Measurements from ENCODE around the gene STK4.
"Not testable (repeated sequence)": the region's sequence is repeated elsewhere in the genome, so short reads cannot be mapped to it uniquely, and the experiment has no call there.

The STK4 gene

DNA sequence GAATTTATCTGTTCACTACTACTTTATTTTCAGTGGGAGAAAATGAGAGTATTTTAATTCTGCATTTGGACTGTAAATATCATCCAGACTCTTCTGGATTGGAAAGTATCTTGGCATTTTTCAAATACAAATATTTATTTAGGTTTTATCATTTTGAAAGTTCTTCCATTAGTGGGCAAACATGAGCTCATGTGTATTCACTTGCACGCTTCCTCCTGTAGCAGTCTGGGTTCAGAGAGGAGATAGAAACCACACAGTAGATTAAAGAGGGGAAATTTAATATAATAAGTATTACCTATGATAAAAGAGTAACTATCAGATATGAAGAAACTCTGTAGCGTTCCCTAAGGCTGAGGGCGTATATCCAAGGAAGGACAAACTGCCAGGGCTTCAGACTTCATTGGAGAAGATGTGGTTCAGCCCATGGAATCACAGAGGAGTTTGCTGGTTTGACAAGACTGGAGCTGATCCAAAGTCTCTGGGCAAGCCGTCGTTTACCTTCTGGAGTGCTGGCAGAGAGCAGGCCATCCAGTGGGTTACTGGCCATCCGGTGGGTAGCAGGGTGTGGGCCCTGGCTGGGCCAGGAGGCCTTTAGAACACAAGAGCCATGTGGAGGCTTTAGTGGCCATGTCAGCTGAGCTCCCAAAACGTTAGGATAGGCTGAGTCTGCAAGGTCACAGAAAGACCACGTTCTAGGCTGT is 90.3 kb downstream of the STK4 start:
- Histone ChIP-seq H3K4me3 (ENCODE audit: low read depth, low read length) (no peak overlapping the region), H3K36me3 (ENCODE audit: control insufficient read depth, insufficient read depth, low read length) (peaks cover 12% of the 10 kb centered on the region; the same call in 1 of the 2 replicates), H3K27ac (ENCODE audit: low read depth, low read length) (no peak overlapping the region), H3K9ac (ENCODE audit: low read length) (no peak overlapping the region), H3K9me3 (ENCODE audit: control insufficient read depth, insufficient read depth, low read depth, low read length) (no peaks in the 10 kb centered on the region), H3K27me3 (ENCODE audit: control insufficient read depth, insufficient read depth, low read length) (no peaks in the 10 kb centered on the region), H3K4me1 (ENCODE audit: control insufficient read depth, insufficient read depth, low read length) (0 out of 2 replicates have a peak, but pooled peaks cover 5% of the 10 kb centered on the region)

DNA sequence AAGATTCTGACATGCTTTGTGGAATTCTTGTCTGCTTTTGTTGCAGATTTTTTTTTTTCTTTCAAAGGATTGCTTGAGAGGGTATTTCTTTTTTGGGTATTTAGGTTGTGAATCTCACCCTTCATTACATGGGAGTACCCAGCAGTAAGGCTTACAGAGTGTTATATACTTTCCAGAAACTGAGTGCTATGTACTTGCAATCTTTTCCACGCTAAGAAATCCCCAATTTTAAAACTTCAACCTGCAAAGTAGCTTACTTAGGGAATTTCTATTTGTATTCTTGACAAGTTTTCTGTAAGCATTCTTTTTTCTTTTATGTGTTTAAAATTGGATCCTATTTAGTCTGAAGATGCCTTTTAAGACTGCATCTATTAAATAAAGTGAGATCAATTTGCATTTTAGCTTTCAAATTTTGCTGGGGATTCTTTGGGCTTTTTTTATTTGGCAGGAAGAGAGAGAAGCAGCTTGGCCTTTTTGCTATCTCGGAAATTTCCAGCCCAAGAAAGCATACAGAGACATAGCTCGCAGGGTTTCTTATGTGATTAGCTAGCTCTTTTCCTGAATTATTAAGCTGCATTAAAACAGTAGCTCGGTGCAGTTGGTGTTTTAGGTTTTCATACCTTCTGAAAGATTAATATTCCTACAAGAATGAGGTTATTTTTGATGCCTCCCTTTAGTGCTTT is 92.0 kb downstream of the STK4 start:
- Histone ChIP-seq H3K9me3 (ENCODE audit: control insufficient read depth, insufficient read depth, low read depth, low read length) (no peaks in the 10 kb centered on the region), H3K4me1 (ENCODE audit: control insufficient read depth, insufficient read depth, low read length) (no peaks in the 10 kb centered on the region), H3K27ac (ENCODE audit: low read depth, low read length) (no peak overlapping the region), H3K9ac (ENCODE audit: low read length) (no peak overlapping the region), H3K4me3 (ENCODE audit: low read depth, low read length) (no peak overlapping the region), H3K27me3 (ENCODE audit: control insufficient read depth, insufficient read depth, low read length) (no peaks in the 10 kb centered on the region), H3K36me3 (ENCODE audit: control insufficient read depth, insufficient read depth, low read length) (peaks cover 12% of the 10 kb centered on the region; the same call in 1 of the 2 replicates)

DNA sequence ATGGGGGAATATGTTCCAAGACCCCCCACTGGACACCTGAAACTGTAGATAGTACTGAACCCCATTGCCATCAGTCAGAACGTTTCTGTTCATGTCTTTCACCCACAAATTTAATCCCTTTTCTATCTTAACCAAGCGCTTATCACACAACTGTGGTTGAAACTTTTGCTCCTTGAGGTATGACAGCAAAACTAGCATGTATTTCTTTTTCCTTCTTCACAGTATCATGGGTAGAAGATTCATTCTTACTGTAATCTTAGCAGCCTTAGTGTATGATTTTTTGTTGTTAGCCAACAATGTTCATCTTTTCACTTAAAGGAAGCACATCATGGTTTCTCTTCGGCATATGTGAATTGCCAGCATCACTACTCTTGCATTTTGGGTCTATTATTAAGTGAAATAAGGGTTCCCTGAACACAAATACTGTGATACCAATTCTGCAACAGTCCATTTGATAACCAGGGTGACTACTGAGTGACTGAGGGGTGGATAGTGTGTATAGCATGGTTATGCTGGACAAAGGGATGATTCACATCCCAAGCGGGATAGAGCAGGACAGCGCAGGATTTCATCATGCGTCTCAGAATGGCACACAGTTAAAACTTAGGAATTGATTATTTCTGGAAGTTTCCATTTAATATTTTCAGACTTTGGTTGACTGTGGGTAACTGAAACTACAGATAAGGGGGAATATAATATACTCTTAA is 92.9 kb downstream of the STK4 start:
- no peaks in the 10 kb centered on the region for H3K27me3 ChIP-seq (ENCODE audit: control insufficient read depth, insufficient read depth, low read length)
- H3K4me1 ChIP-seq (ENCODE audit: control insufficient read depth, insufficient read depth, low read length) = no peaks in the 10 kb centered on the region
- no peaks in the 10 kb centered on the region for H3K9me3 ChIP-seq (ENCODE audit: control insufficient read depth, insufficient read depth, low read depth, low read length)
- no peak overlapping the region for H3K27ac ChIP-seq (ENCODE audit: low read depth, low read length)
- H3K9ac ChIP-seq (ENCODE audit: low read length) = no peak overlapping the region
- no peak overlapping the region for H3K4me3 ChIP-seq (ENCODE audit: low read depth, low read length)
- peaks cover 10% of the 10 kb centered on the region; the same call in 1 of the 2 replicates for H3K36me3 ChIP-seq (ENCODE audit: control insufficient read depth, insufficient read depth, low read length)

DNA sequence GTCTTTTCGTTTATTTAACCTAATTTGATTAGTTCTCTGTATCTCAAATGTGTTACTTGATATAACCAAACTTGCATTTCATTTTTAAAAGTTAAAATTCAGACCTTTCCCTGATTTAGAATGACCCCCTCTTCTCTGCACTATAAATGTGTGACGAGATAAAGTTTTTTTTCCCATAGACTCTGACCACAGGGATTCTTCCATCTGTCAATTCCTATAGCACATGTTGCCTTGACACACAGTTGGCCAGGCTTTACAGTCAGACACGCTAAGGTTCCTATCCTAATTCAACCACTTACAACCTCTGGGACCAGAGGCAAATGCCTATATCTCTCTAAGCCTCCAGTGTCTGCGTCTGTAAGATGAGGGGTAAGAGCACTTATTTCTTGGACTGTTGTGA is 94.0 kb downstream of the STK4 start:
- Histone ChIP-seq H3K4me3 (ENCODE audit: low read depth, low read length) (no peak overlapping the region), H3K36me3 (ENCODE audit: control insufficient read depth, insufficient read depth, low read length) (peaks cover 10% of the 10 kb centered on the region; the same call in 1 of the 2 replicates), H3K9me3 (ENCODE audit: control insufficient read depth, insufficient read depth, low read depth, low read length) (no peaks in the 10 kb centered on the region), H3K27ac (ENCODE audit: low read depth, low read length) (no peak overlapping the region), H3K9ac (ENCODE audit: low read length) (no peak overlapping the region), H3K4me1 (ENCODE audit: control insufficient read depth, insufficient read depth, low read length) (no peaks in the 10 kb centered on the region), H3K27me3 (ENCODE audit: control insufficient read depth, insufficient read depth, low read length) (no peaks in the 10 kb centered on the region)

DNA sequence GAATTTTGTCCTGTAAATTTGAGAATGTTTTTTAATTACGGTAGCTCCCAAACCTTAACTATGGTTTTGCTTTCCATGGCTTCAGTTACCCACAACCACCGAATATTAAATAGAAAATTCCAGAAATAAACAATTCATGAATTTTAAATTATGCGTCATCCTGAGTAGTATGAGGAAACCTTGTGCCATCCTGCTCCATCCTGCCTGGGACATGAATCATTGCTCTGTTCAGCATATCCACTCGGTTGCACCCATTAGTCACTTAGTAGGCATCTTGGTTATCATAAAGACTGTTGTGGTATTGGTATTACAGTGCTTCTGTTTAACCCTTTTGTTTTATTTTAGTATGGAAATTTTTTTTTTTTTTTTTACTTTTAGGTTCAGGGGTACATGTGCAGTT is 94.9 kb downstream of the STK4 start:
- Histone ChIP-seq H3K9ac (ENCODE audit: low read length) (no peak overlapping the region), H3K4me3 (ENCODE audit: low read depth, low read length) (no peak overlapping the region), H3K4me1 (ENCODE audit: control insufficient read depth, insufficient read depth, low read length) (no peaks in the 10 kb centered on the region), H3K9me3 (ENCODE audit: control insufficient read depth, insufficient read depth, low read depth, low read length) (no peaks in the 10 kb centered on the region), H3K36me3 (ENCODE audit: control insufficient read depth, insufficient read depth, low read length) (peaks cover 10% of the 10 kb centered on the region; the same call in 1 of the 2 replicates), H3K27me3 (ENCODE audit: control insufficient read depth, insufficient read depth, low read length) (no peaks in the 10 kb centered on the region), H3K27ac (ENCODE audit: low read depth, low read length) (no peak overlapping the region)

DNA sequence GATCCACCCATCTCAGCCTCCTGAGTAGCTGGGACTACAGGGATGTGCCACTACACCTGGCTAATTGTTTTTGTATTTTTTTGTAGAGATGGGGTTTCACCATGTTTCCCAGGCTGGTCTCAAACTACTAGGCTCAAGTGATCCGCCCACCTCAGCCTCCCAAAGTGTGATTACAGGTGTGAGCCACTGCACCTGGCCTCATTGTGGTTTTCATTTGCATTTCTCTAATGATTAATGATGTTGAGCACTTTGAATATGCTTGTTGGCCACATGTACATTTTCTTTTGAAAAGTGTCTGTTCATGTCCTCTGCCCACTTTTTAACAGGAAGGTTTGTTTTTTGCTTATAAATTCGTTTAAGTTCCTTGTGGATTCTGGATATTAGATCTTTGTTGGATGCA is 96.8 kb downstream of the STK4 start:
- H3K9ac ChIP-seq (ENCODE audit: low read length); H3K4me3 ChIP-seq (ENCODE audit: low read depth, low read length); H3K27me3 ChIP-seq (ENCODE audit: control insufficient read depth, insufficient read depth, low read length); H3K36me3 ChIP-seq (ENCODE audit: control insufficient read depth, insufficient read depth, low read length); H3K4me1 ChIP-seq (ENCODE audit: control insufficient read depth, insufficient read depth, low read length); H3K9me3 ChIP-seq (ENCODE audit: control insufficient read depth, insufficient read depth, low read depth, low read length); H3K27ac ChIP-seq (ENCODE audit: low read depth, low read length): not testable (repeated sequence)

DNA sequence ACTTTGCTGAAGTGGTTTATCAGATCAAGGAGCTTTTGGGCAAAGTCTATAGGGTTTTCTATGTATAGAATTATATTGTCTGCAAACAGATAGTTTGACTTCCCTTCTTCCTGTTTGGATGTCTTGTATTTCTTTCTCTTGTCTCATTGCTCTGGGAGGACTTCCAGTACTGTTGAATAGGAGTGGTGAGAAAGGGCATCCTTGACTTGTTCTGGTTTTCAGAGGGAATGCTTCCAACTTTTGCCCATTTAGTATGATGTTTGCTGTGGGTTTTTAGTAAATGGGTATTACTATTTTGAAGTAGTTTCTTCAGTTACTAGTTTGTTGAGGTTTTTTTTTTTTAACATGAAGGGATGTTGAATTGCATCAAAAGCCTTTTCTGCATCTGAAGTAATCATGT is 98.5 kb downstream of the STK4 start:
- Histone ChIP-seq H3K9ac (ENCODE audit: low read length) (no peak overlapping the region), H3K36me3 (ENCODE audit: control insufficient read depth, insufficient read depth, low read length) (no peaks in the 10 kb centered on the region), H3K4me3 (ENCODE audit: low read depth, low read length) (no peak overlapping the region), H3K27ac (ENCODE audit: low read depth, low read length) (no peak overlapping the region), H3K4me1 (ENCODE audit: control insufficient read depth, insufficient read depth, low read length) (peaks cover 3% of the 10 kb centered on the region; the same call in 1 of the 2 replicates), H3K27me3 (ENCODE audit: control insufficient read depth, insufficient read depth, low read length) (no peaks in the 10 kb centered on the region), H3K9me3 (ENCODE audit: control insufficient read depth, insufficient read depth, low read depth, low read length) (no peaks in the 10 kb centered on the region)

DNA sequence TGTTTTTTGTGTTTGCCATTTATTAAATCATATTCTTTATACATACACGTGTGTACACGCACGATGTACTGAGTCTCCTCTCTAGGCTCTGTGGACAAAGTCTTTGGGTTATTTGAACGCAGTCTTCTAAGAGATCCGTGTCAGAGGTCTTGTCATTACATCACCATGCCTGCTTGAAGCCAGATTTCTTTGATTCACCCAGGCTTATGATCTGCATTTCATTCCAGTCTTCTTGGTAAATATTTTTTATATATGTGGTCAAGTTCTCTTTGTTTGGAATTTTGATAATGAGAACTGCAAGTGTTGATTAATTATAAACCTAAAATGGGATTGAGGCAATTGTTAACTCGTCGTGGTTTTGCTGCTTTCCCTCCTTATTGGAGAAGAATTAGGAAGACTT is 100.1 kb downstream of the STK4 start:
- Histone ChIP-seq H3K36me3 (ENCODE audit: control insufficient read depth, insufficient read depth, low read length) (no peaks in the 10 kb centered on the region), H3K27ac (ENCODE audit: low read depth, low read length) (no peak overlapping the region), H3K9ac (ENCODE audit: low read length) (no peak overlapping the region), H3K4me1 (ENCODE audit: control insufficient read depth, insufficient read depth, low read length) (peaks cover 3% of the 10 kb centered on the region; the same call in 1 of the 2 replicates), H3K4me3 (ENCODE audit: low read depth, low read length) (no peak overlapping the region), H3K27me3 (ENCODE audit: control insufficient read depth, insufficient read depth, low read length) (no peaks in the 10 kb centered on the region), H3K9me3 (ENCODE audit: control insufficient read depth, insufficient read depth, low read depth, low read length) (no peaks in the 10 kb centered on the region)

DNA sequence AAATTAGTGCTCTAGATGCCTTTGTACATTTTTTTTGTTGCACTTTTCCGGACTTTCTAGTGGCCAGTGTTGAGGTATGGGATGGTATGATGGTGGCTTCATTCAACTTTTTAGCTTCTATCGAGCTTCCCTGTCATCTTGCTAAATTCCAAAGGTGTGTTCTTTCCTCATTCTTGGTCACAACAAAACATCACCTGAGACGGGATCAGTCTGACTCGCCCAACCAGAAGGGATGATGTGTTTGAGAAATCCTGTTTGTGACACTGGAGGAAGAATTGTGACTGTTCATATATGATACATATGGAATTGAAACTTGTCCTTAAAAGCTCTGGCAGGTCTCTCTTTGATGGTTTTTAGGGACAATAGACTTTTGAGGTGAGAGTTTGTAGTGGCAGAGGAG is 100.8 kb downstream of the STK4 start:
- Histone ChIP-seq H3K27ac (ENCODE audit: low read depth, low read length) (no peak overlapping the region), H3K4me3 (ENCODE audit: low read depth, low read length) (no peak overlapping the region), H3K9me3 (ENCODE audit: control insufficient read depth, insufficient read depth, low read depth, low read length) (no peaks in the 10 kb centered on the region), H3K36me3 (ENCODE audit: control insufficient read depth, insufficient read depth, low read length) (no peaks in the 10 kb centered on the region), H3K9ac (ENCODE audit: low read length) (no peak overlapping the region), H3K27me3 (ENCODE audit: control insufficient read depth, insufficient read depth, low read length) (no peaks in the 10 kb centered on the region), H3K4me1 (ENCODE audit: control insufficient read depth, insufficient read depth, low read length) (peaks cover 3% of the 10 kb centered on the region; the same call in 1 of the 2 replicates)

DNA sequence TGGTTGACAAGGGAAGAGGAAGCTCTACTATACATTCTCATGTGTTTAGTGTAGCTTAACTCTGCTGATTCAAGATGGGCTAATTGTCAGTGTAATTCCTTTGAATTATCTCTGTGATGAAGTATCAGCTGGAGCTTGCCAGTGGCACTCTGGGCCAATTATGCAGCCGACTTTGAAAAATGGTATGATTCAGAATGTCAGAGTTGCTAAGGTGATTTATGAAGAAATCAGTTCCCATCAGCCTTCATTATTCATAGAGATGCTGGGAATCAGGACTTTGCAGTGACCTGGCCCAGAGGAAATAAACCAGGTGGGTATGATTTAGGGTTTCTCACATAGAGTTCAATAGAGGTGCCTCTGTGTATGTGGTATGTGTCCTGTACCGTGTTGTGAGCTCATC is 101.2 kb downstream of the STK4 start:
- H3K4me1 ChIP-seq (ENCODE audit: control insufficient read depth, insufficient read depth, low read length) = peaks cover 3% of the 10 kb centered on the region; the same call in 1 of the 2 replicates
- no peaks in the 10 kb centered on the region for H3K36me3 ChIP-seq (ENCODE audit: control insufficient read depth, insufficient read depth, low read length)
- no peaks in the 10 kb centered on the region for H3K9me3 ChIP-seq (ENCODE audit: control insufficient read depth, insufficient read depth, low read depth, low read length)

DNA sequence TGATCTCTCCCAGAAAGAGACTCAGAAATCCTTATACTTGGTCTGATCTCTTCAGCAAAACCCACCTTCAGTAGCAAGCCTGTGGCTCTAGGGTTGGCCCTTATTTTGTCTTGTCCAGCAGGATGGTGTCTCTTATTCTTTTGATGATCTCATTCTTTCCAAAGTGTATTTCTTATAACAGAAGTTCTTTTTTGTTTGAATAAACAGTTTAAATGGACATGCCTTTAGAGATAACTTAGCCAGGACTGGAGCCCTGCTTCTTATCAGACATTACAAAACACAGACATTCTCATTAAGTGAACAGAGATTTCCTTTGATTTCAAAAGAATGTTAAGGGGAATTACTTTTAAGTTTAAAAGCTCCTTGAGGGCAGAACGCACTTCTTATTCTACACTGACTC is 102.9 kb downstream of the STK4 start:
- peaks cover 3% of the 10 kb centered on the region; the same call in 1 of the 2 replicates for H3K4me1 ChIP-seq (ENCODE audit: control insufficient read depth, insufficient read depth, low read length)
- peak overlapping the region; percentile 41 for H3K9ac ChIP-seq (ENCODE audit: low read length)
- H3K4me3 ChIP-seq (ENCODE audit: low read depth, low read length) = no peak overlapping the region
- no peaks in the 10 kb centered on the region for H3K27me3 ChIP-seq (ENCODE audit: control insufficient read depth, insufficient read depth, low read length)
- peak overlapping the region; percentile 49; the same call in 1 of the 2 replicates for H3K27ac ChIP-seq (ENCODE audit: low read depth, low read length)
- no peaks in the 10 kb centered on the region for H3K36me3 ChIP-seq (ENCODE audit: control insufficient read depth, insufficient read depth, low read length)
- no peaks in the 10 kb centered on the region for H3K9me3 ChIP-seq (ENCODE audit: control insufficient read depth, insufficient read depth, low read depth, low read length)

More for the DNA sequence above, 101.2 kb downstream of the STK4 start:
- Histone ChIP-seq H3K9ac (ENCODE audit: low read length) (no peak overlapping the region), H3K4me3 (ENCODE audit: low read depth, low read length) (no peak overlapping the region), H3K27ac (ENCODE audit: low read depth, low read length) (no peak overlapping the region), H3K27me3 (ENCODE audit: control insufficient read depth, insufficient read depth, low read length) (no peaks in the 10 kb centered on the region)

Data from HUES6 (cell line).